Stimulated activated CD8-positive, alpha-beta memory T cell treated with anti-CD3 and anti-CD28 coated beads, Interleukin-15, amount 100 ng/mL, for 1 hour (primary cell): ENCODE data around the gene C5AR2.
"Not testable (repeated sequence)": the region's sequence is repeated elsewhere in the genome, so short reads cannot be mapped to it uniquely, and the experiment has no call there.

Source experiments
- DNase-seq: peaks from one replicate; pipeline ENCODE4 v3.0.0-alpha.2; 2020; ENCODE audit warnings: low read depth

C5AR2 gene

GRCh38 chr19:47363758-47364531 is 32.0 kb downstream of the C5AR2 start:
- no peak for DNase-seq

- not testable (repeated sequence) for DNase-seq
These were observed 33.5 kb downstream of the C5AR2 start for GRCh38 chr19:47365455-47365854.

- no peak for DNase-seq
These were observed 38.2 kb downstream of the C5AR2 start for GRCh38 chr19:47370045-47370611.

- no peak for DNase-seq
These were observed 39.3 kb downstream of the C5AR2 start for GRCh38 chr19:47371261-47371660.

GRCh38 chr19:47372603-47373002 is 40.6 kb downstream of the C5AR2 start:
- no peak for DNase-seq

- DNase-seq = no peak
These were observed 41.6 kb downstream of the C5AR2 start for GRCh38 chr19:47373246-47374240.

- DNase-seq = no peak
These were observed 43.1 kb downstream of the C5AR2 start for GRCh38 chr19:47374876-47375693.

GRCh38 chr19:47375694-47376588 is 44.0 kb downstream of the C5AR2 start:
- DNase-seq = no peak

GRCh38 chr19:47376589-47377144 is 44.7 kb downstream of the C5AR2 start:
- DNase-seq = no peak

- no peak for DNase-seq
These were observed 45.3 kb downstream of the C5AR2 start for GRCh38 chr19:47377208-47377701.

- DNase-seq = no peak
These were observed 45.8 kb downstream of the C5AR2 start for GRCh38 chr19:47377801-47378200.

- DNase-seq = no peak
These were observed 46.3 kb downstream of the C5AR2 start for GRCh38 chr19:47378246-47378645.

GRCh38 chr19:47379381-47379938 is 47.5 kb downstream of the C5AR2 start:
- DNase-seq = no peak

GRCh38 chr19:47380559-47380958 is 48.6 kb downstream of the C5AR2 start:
- no peak for DNase-seq

GRCh38 chr19:47381121-47381520 is 49.1 kb downstream of the C5AR2 start:
- no peak for DNase-seq

- DNase-seq = no peak
These were observed 49.8 kb downstream of the C5AR2 start for GRCh38 chr19:47381653-47382279.

- DNase-seq = not testable (repeated sequence)
These were observed 51.9 kb downstream of the C5AR2 start for GRCh38 chr19:47383890-47384289.

- DNase-seq = not testable (repeated sequence)
These were observed 52.6 kb downstream of the C5AR2 start for GRCh38 chr19:47384533-47384932.

GRCh38 chr19:47386582-47386981 is 54.6 kb downstream of the C5AR2 start:
- DNase-seq = not testable (repeated sequence)
